CD4-positive, alpha-beta T cell treated with Interferon alpha-2 for 1 hour (primary cell): Measurements from ENCODE around the gene HADHB.
"Not testable (repeated sequence)": the region's sequence is repeated elsewhere in the genome, so short reads cannot be mapped to it uniquely, and the experiment has no call there.

Experiments used
- DNase-seq, 2 donors: peaks; one replicate each; pipeline ENCODE4 v3.0.0-alpha.2; 2020 to 2022

The HADHB gene

GRCh38 chr2:26298638-26299393, 54.1 kb downstream of the HADHB start:
- peak; percentile 30 to 37 for DNase-seq

GRCh38 chr2:26299471-26300101, 54.8 kb downstream of the HADHB start:
- DNase-seq, result peak in 1 of 2 donors; percentile 39

GRCh38 chr2:26300234-26300925, 55.6 kb downstream of the HADHB start:
- DNase-seq, result peak in 1 of 2 donors; percentile 24

GRCh38 chr2:26302846-26303245, 58.1 kb downstream of the HADHB start:
- DNase-seq, result no peak

- not testable (repeated sequence) for DNase-seq
Measured at GRCh38 chr2:26305094-26305493, 60.4 kb downstream of the HADHB start.

GRCh38 chr2:26305540-26305939, 60.8 kb downstream of the HADHB start:
- no peak for DNase-seq

GRCh38 chr2:26309921-26310320, 65.2 kb downstream of the HADHB start:
- no peak for DNase-seq

GRCh38 chr2:26312471-26312870, 67.7 kb downstream of the HADHB start:
- no peak for DNase-seq

- DNase-seq, result no peak
Measured at GRCh38 chr2:26313446-26313845, 68.7 kb downstream of the HADHB start.

- no peak for DNase-seq
Measured at GRCh38 chr2:26314243-26314642, 69.5 kb downstream of the HADHB start.

GRCh38 chr2:26316041-26316440, 71.3 kb downstream of the HADHB start:
- no peak for DNase-seq

- no peak for DNase-seq
Measured at GRCh38 chr2:26316845-26317244, 72.1 kb downstream of the HADHB start.

- DNase-seq, result no peak
Measured at GRCh38 chr2:26317377-26318105, 72.8 kb downstream of the HADHB start.

- DNase-seq, result no peak
Measured at GRCh38 chr2:26318950-26319349, 74.2 kb downstream of the HADHB start.

- not testable (repeated sequence) for DNase-seq
Measured at GRCh38 chr2:26324479-26324878, 79.7 kb downstream of the HADHB start.

GRCh38 chr2:26324903-26325302, 80.2 kb downstream of the HADHB start:
- no peak for DNase-seq

- DNase-seq, result no peak
Measured at GRCh38 chr2:26325851-26326250, 81.1 kb downstream of the HADHB start.

GRCh38 chr2:26326514-26326913, 81.8 kb downstream of the HADHB start:
- no peak for DNase-seq

- DNase-seq, result no peak
Measured at GRCh38 chr2:26327291-26328272, 82.8 kb downstream of the HADHB start.

- DNase-seq, result not testable (repeated sequence)
Measured at GRCh38 chr2:26329083-26329482, 84.3 kb downstream of the HADHB start.

GRCh38 chr2:26330114-26330549, 85.4 kb downstream of the HADHB start:
- peak; percentile 77 to 83 for DNase-seq

- DNase-seq, result no peak
Measured at GRCh38 chr2:26330604-26331003, 85.9 kb downstream of the HADHB start.
